Activated CD8-positive, alpha-beta T cell treated with anti-CD3 and anti-CD28 coated beads, Interleukin-2, amount 10 ng/mL, durations not matched to agents 7 days and 5 days (primary cell): ENCODE measurements around the gene DAPK2. TPM values are rescaled to one million over a fixed set of nuclear protein-coding genes. Genes with fewer than 3 reads are reported as not detected.
A peak's percentile ranks its signal among the peaks of the same experiment; 100 is the strongest.
"Not testable (repeated sequence)": the region's sequence is repeated elsewhere in the genome, so short reads cannot be mapped to it uniquely, and the experiment has no call there.

ENCODE experiments used
- ATAC-seq: fragments of 150-1000 bp; cut with Tn5 transposase; one replicate; pipeline ENCODE4 v1.10.0; 2021; ENCODE audit warnings: moderate library complexity
- CTCF ChIA-PET: fragments of 350-600 bp; sonication (Branson Sonifier 250); formaldehyde crosslinking; loops from one replicate; lab custom pipeline; 2021; ENCODE audit warnings: antibody characterized with exemption; lab: Charles Lee
- POLR2A ChIA-PET: fragments of 350-600 bp; sonication (Branson Sonifier 250); formaldehyde crosslinking; loops from one replicate; lab custom pipeline; 2021; ENCODE audit warnings: antibody characterized with exemption; lab: Charles Lee
- DNase-seq: peaks from one replicate; pipeline ENCODE4 v3.0.0-alpha.2; 2020
- H3K27ac Mint-ChIP-seq: one replicate; pipeline ENCODE4 v1.8.0; 2021; ENCODE audit warnings: mild to moderate bottlenecking, mixed read lengths
- H3K27me3 Mint-ChIP-seq: one replicate; pipeline ENCODE4 v1.8.0; 2021; ENCODE audit warnings: low read depth, mixed read lengths
- H3K36me3 Mint-ChIP-seq: one replicate; pipeline ENCODE4 v1.8.0; 2021; ENCODE audit warnings: low read depth, mixed read lengths
- H3K4me1 Mint-ChIP-seq: one replicate; pipeline ENCODE4 v1.8.0; 2021; ENCODE audit warnings: low read depth, mixed read lengths
- H3K4me3 Mint-ChIP-seq: one replicate; pipeline ENCODE4 v1.8.0; 2021; ENCODE audit warnings: mild to moderate bottlenecking, mixed read lengths
- H3K9me3 Mint-ChIP-seq: one replicate; pipeline ENCODE4 v1.8.0; 2022; ENCODE audit warnings: mixed read lengths; ENCODE audit not compliant: insufficient read depth
- total RNA-seq, 2 experiments: library from RNA; stranded (reverse); gene quantifications; one replicate each; pipeline ENCODE4 v1.2.3, GENCODE V29; 2021

The DAPK2 gene
- total RNA-seq, 2 experiments from 2014 or later = 1.3 to 1.5 TPM

DNA sequence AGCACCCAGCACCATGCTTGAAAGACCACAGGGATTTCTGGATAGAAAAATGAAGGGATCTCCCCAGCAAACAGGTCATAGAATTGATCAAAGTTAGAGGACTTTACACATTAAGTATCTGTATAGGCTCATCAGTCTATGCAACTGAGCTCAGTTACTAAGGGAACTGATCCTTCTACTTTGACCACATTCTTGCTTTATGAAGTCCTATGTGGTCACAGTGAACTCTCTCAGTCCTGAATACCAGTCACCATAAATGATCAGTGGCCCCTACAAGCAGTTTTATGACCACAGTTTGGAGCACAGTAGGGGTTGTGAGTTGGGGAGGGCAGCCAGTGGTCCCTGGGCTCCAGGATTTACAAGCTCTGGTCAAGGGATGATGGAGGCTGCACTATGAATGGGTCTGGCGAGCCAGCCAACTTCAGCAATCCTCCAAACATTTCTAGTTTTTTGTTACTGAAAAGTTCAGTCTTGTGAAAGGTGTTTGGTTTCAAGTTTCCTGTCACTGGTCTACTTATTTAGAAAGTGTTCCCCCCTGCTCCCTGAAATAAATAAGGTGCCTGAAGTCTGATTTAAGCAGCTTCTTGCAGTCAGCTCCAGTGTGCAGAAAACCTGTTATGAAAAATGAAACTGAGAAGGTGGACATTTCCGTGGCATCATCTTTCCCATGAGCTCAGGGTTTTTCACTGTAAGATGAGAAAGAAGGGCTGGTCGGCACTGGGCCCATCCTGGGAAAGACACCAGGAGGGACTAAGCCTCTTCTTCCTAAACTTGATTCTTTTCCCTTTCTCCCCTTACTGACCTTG lies 75.5 kb downstream of the DAPK2 start:
- H3K36me3 Mint-ChIP-seq = peaks cover 2% of the 10 kb centered on the region
- CTCF ChIA-PET = interaction anchor here (0.7 to 4.9 kb wide), 13 partner anchors 9 to 218 kb away, joined by 3 to 53 read pairs (median 3); no protein-coding TSS in a partner anchor
- POLR2A ChIA-PET = interaction anchor here (0.6 to 1.5 kb wide), 5 partner anchors 10 to 138 kb away, joined by 3 to 6 read pairs (median 5); no protein-coding TSS in a partner anchor
- peak; percentile 76 for ATAC-seq
- peak overlapping the region; percentile 96 for H3K27ac Mint-ChIP-seq
- peak overlapping the region; percentile 68 for H3K4me3 Mint-ChIP-seq
- H3K9me3 Mint-ChIP-seq = no peaks in the 10 kb centered on the region
- no peaks in the 10 kb centered on the region for H3K27me3 Mint-ChIP-seq
- DNase-seq = peak; percentile 44
- peaks cover 44% of the 10 kb centered on the region for H3K4me1 Mint-ChIP-seq

DNA sequence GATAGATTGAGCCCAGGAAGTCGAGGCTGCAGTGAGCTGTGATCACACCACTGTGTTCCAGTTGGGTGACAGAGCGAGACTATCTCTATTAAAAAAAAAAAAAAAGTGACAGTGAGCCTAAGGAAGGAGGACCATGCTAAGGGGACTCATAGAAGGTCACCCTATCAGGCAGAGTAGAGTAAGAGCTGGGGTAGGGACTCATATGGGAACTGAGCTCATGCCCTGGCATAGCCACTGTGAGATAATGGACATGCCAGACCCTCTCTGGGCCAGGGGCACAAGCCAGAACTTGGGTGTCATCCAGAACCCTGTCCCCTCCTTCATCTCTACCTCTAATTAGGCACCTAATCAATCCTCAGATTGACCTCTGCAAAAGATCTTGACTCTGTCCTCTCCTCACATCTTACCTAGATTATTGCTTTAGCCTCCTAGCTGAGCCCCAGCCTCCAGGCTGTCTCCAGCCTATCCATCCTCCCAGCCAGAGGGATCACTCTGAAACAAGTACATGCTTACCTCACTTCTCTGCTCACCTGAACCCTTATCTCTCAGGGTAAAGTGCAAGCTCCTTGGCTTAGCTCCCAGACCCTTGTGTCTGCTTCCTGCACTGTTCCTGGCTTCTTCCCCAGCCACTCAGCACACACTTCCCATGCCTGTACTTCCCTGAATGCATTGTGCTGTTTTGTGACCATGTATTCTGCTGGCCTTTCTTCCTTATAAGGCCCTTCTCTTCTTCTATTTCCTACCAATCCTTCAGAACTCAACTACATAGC lies 76.4 kb downstream of the DAPK2 start:
- Mint-ChIP-seq H3K27ac (peak overlapping the region; percentile 96), H3K9me3 (no peaks in the 10 kb centered on the region), H3K36me3 (peaks cover 2% of the 10 kb centered on the region), H3K27me3 (no peaks in the 10 kb centered on the region), H3K4me1 (peaks cover 44% of the 10 kb centered on the region), H3K4me3 (peak overlapping the region; percentile 68)
- CTCF ChIA-PET = interaction anchor here (0.7 to 4.9 kb wide), 7 partner anchors 10 to 217 kb away, joined by 3 to 53 read pairs (median 6); no protein-coding TSS in a partner anchor
- POLR2A ChIA-PET = interaction anchor here (0.6 to 1.5 kb wide), 2 partner anchors 11 to 126 kb away, joined by 3 to 5 read pairs; no protein-coding TSS in a partner anchor
- ATAC-seq = peak; percentile 3
- peak; percentile 19 for DNase-seq

DNA sequence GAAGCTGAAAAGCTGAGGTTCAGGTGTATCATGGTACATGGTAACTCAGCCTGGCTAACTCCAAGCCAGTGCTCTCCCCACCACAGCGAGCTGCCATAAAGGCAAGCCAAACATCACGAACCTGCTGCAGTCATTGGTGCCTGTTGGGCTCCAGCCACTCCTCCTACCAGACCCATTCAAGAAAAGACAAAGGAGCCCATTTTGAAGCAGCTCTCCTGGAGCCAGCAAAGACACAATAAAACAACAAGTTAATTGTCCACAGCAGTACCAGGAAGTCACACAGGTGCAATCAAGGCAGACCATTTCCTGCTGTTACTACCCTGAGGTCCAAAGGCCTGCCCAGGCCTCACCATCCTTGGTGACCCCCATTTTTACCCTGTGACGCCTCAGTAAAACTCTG lies 77.6 kb downstream of the DAPK2 start:
- ATAC-seq = no peak
- no peak overlapping the region for H3K4me3 Mint-ChIP-seq
- peaks cover 6% of the 10 kb centered on the region for H3K36me3 Mint-ChIP-seq
- H3K27ac Mint-ChIP-seq = peak overlapping the region; percentile 20
- no peaks in the 10 kb centered on the region for H3K27me3 Mint-ChIP-seq
- peaks cover 44% of the 10 kb centered on the region for H3K4me1 Mint-ChIP-seq
- POLR2A ChIA-PET = no interaction called here
- H3K9me3 Mint-ChIP-seq = peaks cover 9% of the 10 kb centered on the region
- CTCF ChIA-PET = interaction anchor here (0.6 to 4.9 kb wide), 5 partner anchors 23 to 742 kb away, joined by 3 to 53 read pairs (median 6); partner anchors contain the start of gene DAPK2
- no peak for DNase-seq

DNA sequence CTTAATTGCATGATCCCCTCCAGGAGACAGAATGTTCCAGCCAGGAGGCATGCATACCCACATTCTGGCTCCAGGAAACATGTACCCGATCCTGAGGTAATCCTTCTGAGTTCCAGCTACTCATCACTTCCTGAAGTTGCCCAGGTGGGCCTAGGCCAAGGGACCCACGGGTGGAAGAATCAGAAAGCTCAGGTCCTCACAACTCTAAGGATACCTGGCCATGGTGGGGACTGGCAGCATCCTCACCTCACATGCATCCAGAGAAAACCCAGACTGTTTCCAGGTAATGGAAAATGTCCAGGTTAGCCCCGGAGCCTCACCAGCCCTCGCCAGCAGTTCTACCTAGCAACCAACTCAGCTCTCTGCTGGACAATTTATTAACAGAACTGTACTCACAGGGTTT lies 78.2 kb downstream of the DAPK2 start:
- H3K4me3 Mint-ChIP-seq = no peak overlapping the region
- peaks cover 13% of the 10 kb centered on the region for H3K9me3 Mint-ChIP-seq
- peaks cover 9% of the 10 kb centered on the region for H3K36me3 Mint-ChIP-seq
- no peak overlapping the region for H3K27ac Mint-ChIP-seq
- DNase-seq (no peak), ATAC-seq (no peak)
- H3K4me1 Mint-ChIP-seq = peaks cover 44% of the 10 kb centered on the region
- peaks cover 2% of the 10 kb centered on the region for H3K27me3 Mint-ChIP-seq
- POLR2A ChIA-PET = no interaction called here
- CTCF ChIA-PET = interaction anchor here (1.8 to 4.9 kb wide), 3 partner anchors 22 to 78 kb away, joined by 6 to 53 read pairs (median 39); partner anchors contain the start of gene DAPK2

GRCh38 chr15:63967616-63968015 lies 78.7 kb downstream of the DAPK2 start:
- peak overlapping the region; percentile 67 for H3K27ac Mint-ChIP-seq
- no peak for ATAC-seq
- H3K36me3 Mint-ChIP-seq = peaks cover 9% of the 10 kb centered on the region
- ChIA-PET CTCF (interaction anchor here (1.8 to 4.9 kb wide), 3 partner anchors 22 to 78 kb away, joined by 6 to 53 read pairs (median 39); partner anchors contain the start of gene DAPK2), POLR2A (no interaction called here)
- H3K4me1 Mint-ChIP-seq = peaks cover 44% of the 10 kb centered on the region
- peaks cover 2% of the 10 kb centered on the region for H3K27me3 Mint-ChIP-seq
- H3K9me3 Mint-ChIP-seq = peaks cover 13% of the 10 kb centered on the region
- H3K4me3 Mint-ChIP-seq = no peak overlapping the region
- no peak for DNase-seq

DNA sequence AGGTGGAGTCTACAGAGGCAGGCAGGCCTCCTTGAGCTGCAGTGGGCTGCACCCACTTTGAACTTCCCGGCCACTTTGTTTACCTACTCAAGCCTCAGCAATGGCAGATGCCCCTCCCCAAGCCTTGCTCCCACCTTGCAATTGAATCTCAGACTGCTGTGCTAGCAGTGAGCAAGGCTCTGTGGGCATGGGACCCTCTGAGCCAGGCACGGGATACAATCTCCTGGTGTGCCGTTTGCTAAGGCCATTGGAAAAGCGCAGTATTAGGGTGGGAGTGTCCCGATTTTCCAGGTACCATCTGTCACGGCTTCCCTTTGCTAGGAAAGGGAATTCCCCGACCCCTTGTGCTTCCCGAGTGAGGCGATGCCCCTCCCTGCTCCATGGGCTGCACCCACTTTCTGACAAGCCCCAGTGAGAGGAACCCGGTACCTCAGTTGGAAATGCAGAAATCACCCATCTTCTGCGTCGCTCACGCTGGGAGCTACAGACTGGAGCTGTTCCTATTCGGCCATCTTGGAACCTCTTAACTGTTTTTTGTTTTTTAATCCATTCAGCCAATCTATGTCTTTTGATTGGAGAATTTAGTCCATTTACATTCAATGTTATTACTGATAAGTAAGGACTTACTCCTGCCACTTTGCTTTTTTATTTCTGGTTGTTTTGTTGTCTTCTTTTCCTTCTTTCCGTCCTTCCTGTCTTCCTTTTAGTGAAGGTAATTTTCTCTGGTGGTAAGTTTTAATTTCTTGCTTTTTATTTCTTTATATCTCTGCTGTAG lies 83.2 kb downstream of the DAPK2 start:
- H3K4me1 Mint-ChIP-seq, ATAC-seq, CTCF ChIA-PET, H3K27ac Mint-ChIP-seq, POLR2A ChIA-PET, DNase-seq, H3K36me3 Mint-ChIP-seq, H3K4me3 Mint-ChIP-seq: not testable (repeated sequence)
- H3K9me3 Mint-ChIP-seq = peaks cover 14% of the 10 kb centered on the region
- peaks cover 17% of the 10 kb centered on the region for H3K27me3 Mint-ChIP-seq

- Mint-ChIP-seq H3K27ac (no peak overlapping the region), H3K9me3 (peaks cover 8% of the 10 kb centered on the region), H3K36me3 (no peaks in the 10 kb centered on the region), H3K4me3 (no peak overlapping the region), H3K4me1 (peaks cover 15% of the 10 kb centered on the region), H3K27me3 (peaks cover 4% of the 10 kb centered on the region)
- ChIA-PET POLR2A (no interaction called here), CTCF (interaction anchor here (1.3 to 2.7 kb wide), 2 partner anchors 8 to 11 kb away, joined by 3 to 16 read pairs; no protein-coding TSS in a partner anchor)
- ATAC-seq (no peak), DNase-seq (no peak)
Measured at GRCh38 chr15:63953524-63953923, 92.8 kb downstream of the DAPK2 start.

- no peaks in the 10 kb centered on the region for H3K36me3 Mint-ChIP-seq
- H3K4me1 Mint-ChIP-seq = peaks cover 15% of the 10 kb centered on the region
- DNase-seq (no peak), ATAC-seq (no peak)
- peaks cover under 1% of the 10 kb centered on the region for H3K9me3 Mint-ChIP-seq
- POLR2A ChIA-PET = no interaction called here
- H3K27me3 Mint-ChIP-seq = peaks cover 4% of the 10 kb centered on the region
- H3K4me3 Mint-ChIP-seq = no peak overlapping the region
- H3K27ac Mint-ChIP-seq = no peak overlapping the region
- CTCF ChIA-PET = no interaction called here
Measured at GRCh38 chr15:63950911-63951481, 95.3 kb downstream of the DAPK2 start.

DNA sequence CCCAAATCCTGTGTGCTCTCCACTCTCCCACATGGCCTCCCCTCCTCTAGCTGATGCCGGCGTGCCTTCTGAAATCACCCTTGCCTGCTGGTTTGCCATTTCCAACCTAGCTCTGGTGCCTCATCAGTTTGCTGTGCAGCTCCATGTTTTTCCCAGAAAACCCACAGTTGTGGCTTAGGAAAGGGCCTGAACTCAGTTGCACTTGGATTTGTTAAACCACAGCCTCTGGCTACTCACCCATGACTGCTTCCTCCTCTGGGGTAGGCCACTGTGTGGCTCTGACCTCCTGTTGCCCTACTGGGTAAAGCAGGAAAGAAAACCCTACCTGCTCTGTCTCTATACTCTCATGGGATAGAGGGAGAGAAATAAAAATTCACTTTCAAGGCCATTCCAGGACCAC lies 97.3 kb downstream of the DAPK2 start:
- peaks cover 3% of the 10 kb centered on the region for H3K27me3 Mint-ChIP-seq
- peak overlapping the region; percentile 31 for H3K27ac Mint-ChIP-seq
- H3K36me3 Mint-ChIP-seq = no peaks in the 10 kb centered on the region
- H3K4me1 Mint-ChIP-seq = peaks cover 22% of the 10 kb centered on the region
- H3K9me3 Mint-ChIP-seq = no peaks in the 10 kb centered on the region
- DNase-seq (no peak), ATAC-seq (no peak)
- CTCF ChIA-PET = interaction anchor here (1.7 kb wide), 1 partner anchor 120 kb away, joined by 8 read pairs; no protein-coding TSS in a partner anchor
- POLR2A ChIA-PET = no interaction called here
- H3K4me3 Mint-ChIP-seq = no peak overlapping the region

DNA sequence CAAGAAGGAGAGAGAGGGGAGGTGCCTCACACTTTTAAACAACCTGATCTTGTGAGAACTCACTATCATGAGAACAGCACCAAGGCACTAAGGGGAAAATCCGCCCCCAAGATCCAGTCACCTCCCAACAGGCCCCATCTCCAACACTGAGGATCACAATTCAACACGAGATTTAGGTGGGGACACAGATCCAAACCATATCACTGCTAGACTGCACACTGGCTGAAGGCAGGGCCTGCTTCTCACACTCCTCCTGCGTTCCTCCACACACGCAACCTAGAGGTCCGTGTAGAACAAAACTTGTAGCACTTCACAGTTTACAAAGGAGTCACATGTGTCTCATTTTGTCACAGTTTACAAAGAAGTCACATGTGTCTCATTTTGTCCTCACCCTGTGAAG lies 97.8 kb downstream of the DAPK2 start:
- peak; percentile 16 for DNase-seq

More for the DNA sequence above, 97.8 kb downstream of the DAPK2 start:
- Mint-ChIP-seq H3K4me3 (no peak overlapping the region), H3K36me3 (no peaks in the 10 kb centered on the region), H3K4me1 (peaks cover 22% of the 10 kb centered on the region), H3K27me3 (no peaks in the 10 kb centered on the region), H3K27ac (no peak overlapping the region), H3K9me3 (no peaks in the 10 kb centered on the region)
- no peak for ATAC-seq
- POLR2A ChIA-PET = no interaction called here
- CTCF ChIA-PET = interaction anchor here (1.7 kb wide), 1 partner anchor 120 kb away, joined by 8 read pairs; no protein-coding TSS in a partner anchor
